ENCODE data around the gene SRSF2.
"Not testable (repeated sequence)": the region's sequence is repeated elsewhere in the genome, so short reads cannot be mapped to it uniquely, and the experiment has no call there.

SRSF2 gene

GRCh38 chr17:76738468-76738850 is 1.3 kb upstream of the SRSF2 start:
- DNase-seq, result no peak

- peak in 57 of 58 donors; percentile 75 to 98 (median 93) for DNase-seq
Measured at GRCh38 chr17:76737676-76738467, 741 bp upstream of the SRSF2 start, which contains the start of gene MFSD11. Gene MFSD11 (plus strand): TSS chr17:76738119. CDS start chr17:76738353, 234 bp downstream.

GRCh38 chr17:76736349-76737081 is 616 bp downstream of the SRSF2 start:
- peak in 55 of 58 donors; percentile 10 to 79 (median 63) for DNase-seq

GRCh38 chr17:76735586-76736348 is 1.4 kb downstream of the SRSF2 start:
- no peak for DNase-seq

GRCh38 chr17:76735006-76735405 is 2.1 kb downstream of the SRSF2 start:
- no peak for DNase-seq

GRCh38 chr17:76734080-76734840 is 2.9 kb downstream of the SRSF2 start:
- DNase-seq, result no peak

- no peak for DNase-seq
Measured at GRCh38 chr17:76733618-76733957, 3.5 kb downstream of the SRSF2 start.

- DNase-seq, result no peak
Measured at GRCh38 chr17:76732734-76733617, 4.2 kb downstream of the SRSF2 start.

- not testable (repeated sequence) for DNase-seq
Measured at GRCh38 chr17:76731800-76732733, 5.1 kb downstream of the SRSF2 start.

GRCh38 chr17:76727745-76728456 is 9.2 kb downstream of the SRSF2 start:
- no peak for DNase-seq

- DNase-seq, result peak in 39 of 58 donors; percentile 51 to 85 (median 73)
Measured at GRCh38 chr17:76726776-76727718, 10.1 kb downstream of the SRSF2 start, which contains the start of gene METTL23. Gene METTL23 (plus strand): TSS chr17:76726839. CDS start chr17:76729711, 2,872 bp downstream.

- DNase-seq, result peak; percentile 81 to 98 (median 96)
Measured at GRCh38 chr17:76726231-76726775, 10.8 kb downstream of the SRSF2 start, which contains the start of gene JMJD6. Gene JMJD6 (minus strand): TSS chr17:76726606. CDS start chr17:76726475, 131 bp downstream.

- DNase-seq, result peak in 35 of 58 donors; percentile 22 to 73 (median 57)
Measured at GRCh38 chr17:76725580-76726230, 11.4 kb downstream of the SRSF2 start.

- no peak for DNase-seq
Measured at GRCh38 chr17:76723812-76724211, 13.3 kb downstream of the SRSF2 start.

GRCh38 chr17:76722977-76723376 is 14.2 kb downstream of the SRSF2 start:
- DNase-seq, result not testable (repeated sequence)

GRCh38 chr17:76722279-76722678 is 14.9 kb downstream of the SRSF2 start:
- DNase-seq, result no peak
